Measurements from ENCODE around the gene ADAM30.

ADAM30 gene

DNA sequence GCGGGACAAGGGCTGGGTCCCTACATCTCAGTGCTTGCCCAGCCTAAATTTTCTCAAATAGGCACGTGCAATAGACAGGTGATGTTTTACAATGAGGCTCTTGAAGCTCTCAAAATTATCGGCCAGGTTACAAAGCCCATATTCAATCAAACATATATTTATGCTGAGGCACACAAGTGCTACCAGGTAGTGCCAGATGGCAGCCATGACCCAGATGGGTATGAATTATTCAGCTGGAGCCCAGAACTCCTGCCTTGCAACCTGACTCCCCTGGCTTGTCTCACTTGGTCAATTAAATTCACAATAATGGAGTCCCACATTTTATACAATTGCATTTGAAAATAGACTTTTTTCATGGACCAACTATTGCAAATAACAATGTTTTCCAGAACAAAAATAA, 12.3 kb upstream of the ADAM30 start:
- no peak for DNase-seq (ENCODE audit: low spot score)

DNA sequence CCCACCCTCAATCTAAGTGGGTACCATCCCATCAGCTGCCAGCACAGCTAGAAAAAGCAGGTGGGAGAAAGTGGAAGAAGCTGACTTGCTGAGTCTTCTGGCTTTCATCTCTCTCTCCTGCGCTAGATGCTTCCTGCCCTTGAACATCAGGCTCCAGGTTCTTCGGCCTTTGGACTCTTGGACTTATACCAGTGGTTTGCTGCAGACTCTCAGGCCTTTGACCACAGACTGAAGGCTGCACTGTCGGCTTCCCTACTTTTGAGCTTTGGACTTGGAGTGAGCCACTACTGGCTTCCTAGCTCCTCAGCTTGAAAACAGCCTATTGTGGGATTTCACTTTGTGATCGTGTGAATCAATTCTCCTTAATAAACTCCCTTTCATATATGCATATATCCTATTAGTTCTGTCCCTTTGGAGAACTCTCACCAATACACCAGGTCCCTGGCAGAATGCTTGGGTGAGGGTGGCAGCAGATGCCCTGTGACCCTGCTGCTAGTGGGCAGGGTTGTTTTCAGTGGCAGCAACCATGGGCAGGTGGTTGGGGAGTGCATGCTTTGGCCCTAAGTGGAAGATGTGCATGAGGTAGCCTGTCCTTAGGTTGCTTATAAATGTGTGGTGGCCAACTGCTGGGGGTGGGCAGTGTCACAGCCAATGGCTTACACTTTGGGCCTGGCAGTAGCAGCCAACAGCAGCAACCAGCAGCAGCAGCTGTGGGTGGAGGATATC, 10.8 kb upstream of the ADAM30 start:
- DNase-seq (ENCODE audit: low spot score) = no peak

DNA sequence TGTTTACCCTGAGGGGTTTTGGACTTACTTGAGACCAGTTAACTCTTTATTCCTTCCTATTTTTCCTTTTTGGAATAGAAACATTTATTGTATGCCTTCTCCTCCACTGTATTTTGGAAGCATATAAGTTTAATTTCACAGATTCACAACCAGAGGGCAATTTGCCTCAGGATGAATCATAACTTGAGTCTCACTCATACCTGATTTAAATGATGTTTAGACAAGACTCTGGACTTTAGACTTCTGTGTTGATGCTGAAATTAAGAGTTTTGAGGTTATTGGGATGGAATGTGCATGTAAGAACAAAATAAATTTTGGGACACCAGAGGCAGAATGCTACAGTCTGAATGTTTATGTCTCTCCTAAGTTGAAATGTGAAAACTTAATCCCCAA, 7.1 kb upstream of the ADAM30 start:
- no peak for DNase-seq (ENCODE audit: low spot score)

DNA sequence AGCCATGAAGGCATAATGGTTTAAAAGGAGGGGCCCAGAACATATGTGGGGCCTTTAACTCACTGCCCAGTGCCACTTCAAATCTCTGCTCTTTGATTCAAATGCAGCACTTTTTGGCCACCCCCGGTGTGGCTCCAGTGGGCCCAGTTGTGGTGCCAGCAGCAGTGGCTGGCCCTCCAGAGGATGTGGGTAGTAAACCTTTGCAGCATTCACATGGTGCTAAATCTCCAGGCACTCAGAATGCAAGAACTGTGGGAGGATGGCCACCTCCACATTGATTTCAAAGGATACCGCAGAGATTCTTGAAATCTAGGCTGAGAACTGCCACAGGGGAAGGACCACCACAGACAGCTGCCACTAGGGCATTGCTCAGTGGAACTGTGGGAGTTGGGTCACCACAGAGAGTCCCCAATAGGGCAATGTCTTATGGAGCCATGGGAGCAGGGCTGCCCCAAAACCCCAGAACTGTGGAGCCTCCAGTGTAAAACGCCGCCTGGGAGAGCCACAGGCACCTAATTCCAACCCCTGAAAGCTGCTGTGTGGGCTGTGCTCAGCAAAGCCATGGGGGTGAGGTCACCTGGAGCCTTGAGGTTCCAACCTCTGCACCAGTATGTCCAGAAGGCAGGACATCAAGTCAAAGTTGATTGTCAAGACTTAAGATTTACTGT, 6.6 kb upstream of the ADAM30 start:
- no peak for DNase-seq (ENCODE audit: low spot score)

DNA sequence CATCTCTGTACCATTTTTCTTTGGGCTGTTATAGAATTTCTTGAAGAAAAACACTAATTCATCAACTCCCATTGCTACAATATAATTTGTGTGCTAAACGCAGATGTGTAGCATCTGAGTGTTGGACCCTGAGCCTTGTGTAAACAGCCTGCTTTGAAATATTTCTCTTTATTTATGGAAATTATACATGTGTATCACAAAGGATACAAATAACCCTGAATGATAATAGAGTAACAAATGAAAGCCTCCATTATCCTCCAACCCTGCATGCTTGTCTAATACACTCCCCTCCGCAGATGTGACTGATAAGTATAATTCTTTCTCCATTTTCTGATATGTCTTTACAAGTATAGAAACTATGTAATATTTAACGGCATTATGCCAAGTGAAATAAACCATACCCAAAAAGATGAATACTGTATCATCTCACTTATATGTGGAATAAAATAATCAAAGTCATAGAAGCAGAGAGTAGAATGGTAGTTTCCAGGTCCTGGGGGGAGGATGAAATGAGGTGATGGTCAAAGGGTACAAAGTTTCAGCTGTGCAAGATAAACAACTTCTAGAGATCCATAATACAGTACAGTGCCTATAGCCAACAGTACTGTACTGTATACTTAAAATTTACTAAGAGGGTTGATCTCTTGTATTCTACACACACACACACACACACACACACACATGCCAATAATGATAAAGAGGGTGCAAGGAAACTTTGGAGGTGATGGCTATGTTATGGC, 2.8 kb upstream of the ADAM30 start:
- no peak for DNase-seq (ENCODE audit: low spot score)

DNA sequence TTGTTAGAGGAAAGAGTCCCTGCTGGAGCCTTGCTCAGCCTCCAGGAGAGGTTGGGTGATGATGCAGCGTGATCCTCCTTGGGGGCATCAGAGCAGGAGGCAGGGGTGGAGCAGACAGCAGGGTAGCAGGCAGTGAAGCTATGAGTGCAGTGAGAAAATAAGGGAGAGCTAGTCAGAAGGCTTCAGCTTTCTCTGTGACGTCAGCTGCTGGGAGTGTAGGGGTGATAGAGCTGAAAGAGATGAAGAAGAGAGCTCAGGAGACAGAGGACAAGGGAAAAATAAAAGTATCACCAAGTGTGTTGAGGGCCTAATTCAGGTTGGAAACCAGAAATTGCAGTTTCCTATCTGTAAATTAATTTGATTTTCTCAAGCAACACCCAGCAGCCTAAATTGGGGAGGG, 2.2 kb upstream of the ADAM30 start:
- DNase-seq (ENCODE audit: low spot score) = no peak

DNA sequence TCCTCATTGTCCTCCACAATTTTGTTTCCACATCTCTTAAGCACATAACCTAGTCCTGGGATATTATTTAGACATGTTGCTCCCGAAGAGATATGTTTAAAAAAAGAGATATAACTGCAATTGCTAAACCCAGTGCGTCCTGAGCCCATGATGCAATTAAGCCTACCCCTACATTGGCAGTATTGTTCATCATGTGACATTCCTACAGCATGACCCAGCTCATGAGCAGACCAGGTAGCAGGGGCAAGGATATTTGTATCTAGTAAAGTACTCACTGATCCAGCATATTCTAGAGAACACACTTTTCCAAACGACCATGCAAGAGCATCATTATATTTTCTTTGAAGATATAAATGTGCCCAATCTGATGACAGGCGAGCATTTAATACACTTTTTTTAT, 1.2 kb downstream of the ADAM30 start:
- no peak for DNase-seq (ENCODE audit: low spot score)

DNA sequence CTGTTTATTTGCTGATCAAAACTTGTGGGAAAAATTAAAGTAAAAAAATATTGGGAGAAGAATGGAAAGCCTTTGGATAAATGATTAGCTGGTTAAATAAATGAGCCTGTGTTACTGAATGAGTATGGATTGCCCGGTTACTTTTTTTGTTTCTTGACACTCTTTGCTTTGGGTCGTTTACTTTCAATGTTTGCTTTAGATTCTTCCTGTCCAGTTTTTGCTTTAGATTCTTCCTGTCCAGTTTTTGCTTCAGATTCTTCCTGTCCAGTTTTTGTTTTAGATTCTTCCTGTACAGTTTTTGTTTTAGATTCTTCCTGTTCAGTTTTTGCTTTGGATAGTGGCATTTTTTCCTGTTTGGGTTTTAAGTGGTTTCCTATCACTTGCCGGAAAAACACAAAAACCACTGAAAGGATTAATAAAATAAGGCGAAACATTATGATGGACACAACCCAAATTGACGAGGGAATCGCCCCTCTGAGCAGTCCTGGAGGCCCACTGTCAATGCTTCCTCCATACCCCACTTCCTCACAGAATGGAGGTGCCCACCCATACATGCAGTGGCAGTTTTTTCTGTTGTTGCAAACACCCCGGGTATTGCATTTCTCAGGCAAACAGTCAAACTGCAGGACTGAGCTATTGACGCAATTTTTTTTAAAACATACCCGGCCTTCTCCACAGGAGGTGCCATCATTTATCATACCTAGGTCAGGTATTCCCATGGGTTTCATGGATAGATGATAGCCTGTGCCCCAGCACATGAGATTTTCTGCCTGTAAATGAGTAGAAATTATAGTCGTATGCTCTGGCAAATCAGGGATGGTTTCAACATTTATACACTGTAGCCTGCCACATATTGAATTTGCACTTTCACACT, 2.3 kb downstream of the ADAM30 start:
- DNase-seq (ENCODE audit: low spot score) = no peak

DNA sequence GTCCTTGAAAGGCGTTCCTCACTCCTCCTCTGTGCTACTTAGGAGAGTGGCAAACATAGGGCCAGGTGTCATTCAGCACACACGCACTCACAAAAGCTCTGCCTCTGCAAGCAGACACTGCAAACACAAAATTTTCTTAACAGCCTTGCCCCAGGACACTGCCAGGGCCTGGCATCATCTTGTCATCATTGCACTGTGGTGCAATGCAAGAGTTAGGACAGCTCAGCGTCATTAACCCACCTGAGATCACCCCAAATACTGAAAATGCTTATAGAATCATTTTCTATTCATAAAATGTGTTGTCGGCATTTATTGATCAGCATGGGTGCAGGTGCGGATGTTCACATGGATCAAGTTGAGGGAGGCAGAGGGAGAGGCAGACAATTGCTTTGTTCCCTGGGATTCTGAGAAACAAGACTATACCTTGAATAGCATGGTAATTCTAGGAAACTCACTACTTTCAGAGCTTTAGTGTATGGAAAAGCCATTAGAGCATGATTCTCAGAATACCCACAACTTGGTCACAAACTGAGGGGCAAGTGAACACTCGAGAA, 3.0 kb downstream of the ADAM30 start:
- no peak for DNase-seq (ENCODE audit: low spot score)

DNA sequence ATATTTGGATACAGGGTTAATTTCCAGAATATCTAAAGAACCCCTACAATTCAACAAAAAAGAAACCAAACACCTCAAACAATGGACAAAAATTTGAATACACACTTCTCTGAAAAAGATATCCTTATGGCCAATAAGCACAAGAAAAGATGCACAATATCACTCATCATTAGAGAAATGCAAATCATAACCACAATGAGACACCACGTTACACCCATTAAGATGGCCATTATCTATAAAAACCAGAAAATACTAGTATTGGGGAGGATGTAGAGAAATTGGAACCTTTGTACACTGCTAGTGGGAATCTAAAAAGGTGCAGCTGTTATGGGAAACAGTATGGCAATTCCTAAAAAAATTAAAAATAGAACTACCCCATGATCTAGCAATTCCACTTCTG, 4.9 kb downstream of the ADAM30 start:
- no peak for DNase-seq (ENCODE audit: low spot score)

DNA sequence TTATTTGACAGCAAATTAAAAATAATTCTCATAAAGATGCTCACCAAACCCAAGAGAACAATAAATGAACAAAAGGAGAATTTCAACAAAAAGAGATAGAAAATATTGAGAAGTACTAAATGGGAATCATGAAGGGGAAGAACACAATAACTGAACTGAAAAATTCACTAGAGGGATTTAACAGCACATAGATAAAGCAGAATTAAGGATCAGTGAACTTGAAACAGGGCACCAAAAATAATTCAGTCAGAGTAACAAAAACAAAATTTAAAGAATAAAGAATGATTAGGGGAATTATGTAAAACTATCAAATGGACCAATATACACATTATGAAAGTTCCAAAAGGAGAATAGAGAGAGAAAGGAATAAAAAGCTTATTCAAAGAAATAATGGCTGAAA, 7.8 kb downstream of the ADAM30 start:
- DNase-seq (ENCODE audit: low spot score) = no peak

DNA sequence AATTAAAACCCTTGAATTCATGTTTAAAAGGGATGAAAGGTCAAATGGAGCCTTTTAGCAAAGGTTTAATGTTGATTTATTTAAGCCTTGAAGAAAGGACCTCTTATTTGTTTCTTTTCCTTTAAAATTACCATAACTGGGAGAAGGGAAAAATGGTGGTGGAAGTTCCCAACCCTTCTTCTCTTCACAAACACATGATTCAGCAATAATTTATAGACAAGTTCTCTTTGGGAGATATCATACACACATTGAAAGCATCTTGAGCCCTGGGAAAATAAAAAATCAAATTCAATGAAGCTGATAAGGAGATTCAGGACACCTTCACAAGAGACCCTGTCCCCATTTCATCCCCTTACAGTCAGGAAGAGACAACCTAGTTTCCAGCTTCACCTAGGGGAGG, 8.9 kb downstream of the ADAM30 start:
- DNase-seq (ENCODE audit: low spot score) = no peak

DNA sequence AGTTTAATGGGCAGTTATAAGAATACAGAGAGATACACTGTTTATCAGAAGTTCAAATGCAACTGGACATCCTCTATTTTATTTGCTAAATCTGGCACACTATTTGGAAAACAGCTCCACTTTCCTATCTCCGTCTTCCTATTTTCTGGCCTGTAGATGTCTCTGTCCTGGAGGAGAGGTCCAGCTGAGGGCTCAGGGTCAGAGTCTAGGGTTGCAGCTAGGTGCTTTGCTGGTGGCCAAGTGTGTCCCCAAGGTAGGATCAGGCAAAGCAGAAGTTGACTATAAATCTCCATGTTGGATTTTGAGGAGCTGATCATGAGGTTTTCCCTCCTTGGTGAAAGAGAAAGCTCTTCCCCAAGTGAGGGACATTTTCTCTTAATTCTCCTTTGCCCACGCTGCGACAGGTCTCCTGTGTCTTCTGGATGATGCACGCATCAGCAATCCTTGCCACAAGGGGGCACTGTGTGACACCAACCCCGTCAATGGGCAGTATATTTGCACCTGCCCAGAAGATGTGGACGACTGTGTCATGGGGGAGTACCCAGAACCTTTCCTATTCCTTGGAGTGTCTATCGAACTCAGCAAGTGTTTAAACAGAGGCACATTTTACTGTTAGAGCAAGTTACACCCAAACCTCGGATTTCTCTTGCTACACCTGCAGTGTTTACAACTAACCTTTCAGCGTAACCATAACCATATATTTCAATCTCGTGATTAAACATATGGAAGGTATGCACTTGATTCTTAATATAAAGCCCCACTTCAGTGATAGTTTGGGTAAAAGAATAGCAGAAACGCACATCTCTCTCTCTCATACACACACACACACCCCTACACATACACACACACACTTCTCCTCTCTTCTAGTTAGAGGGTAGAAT, 10.2 kb downstream of the ADAM30 start:
- DNase-seq (ENCODE audit: low spot score) = peak; percentile 50

DNA sequence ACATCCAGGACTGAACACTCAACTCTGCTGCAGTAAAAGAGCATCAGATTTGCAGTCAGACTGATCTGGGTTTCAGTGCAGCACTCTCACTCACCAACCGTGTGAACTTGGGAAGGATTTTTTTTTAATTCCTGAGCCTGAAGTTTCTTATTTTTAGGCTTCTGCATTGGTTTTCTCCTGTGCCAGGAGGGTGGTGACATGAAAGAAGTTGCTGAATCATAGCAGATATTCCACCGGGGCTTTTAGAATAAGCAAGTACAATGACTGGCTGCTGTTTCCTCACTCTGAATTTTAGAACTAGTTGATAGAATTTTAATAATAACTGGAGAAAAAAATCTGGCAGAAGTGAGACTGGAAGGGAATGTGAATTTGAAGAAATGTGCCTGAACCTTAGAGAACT, 11.6 kb downstream of the ADAM30 start:
- DNase-seq (ENCODE audit: low spot score) = peak; percentile 18

DNA sequence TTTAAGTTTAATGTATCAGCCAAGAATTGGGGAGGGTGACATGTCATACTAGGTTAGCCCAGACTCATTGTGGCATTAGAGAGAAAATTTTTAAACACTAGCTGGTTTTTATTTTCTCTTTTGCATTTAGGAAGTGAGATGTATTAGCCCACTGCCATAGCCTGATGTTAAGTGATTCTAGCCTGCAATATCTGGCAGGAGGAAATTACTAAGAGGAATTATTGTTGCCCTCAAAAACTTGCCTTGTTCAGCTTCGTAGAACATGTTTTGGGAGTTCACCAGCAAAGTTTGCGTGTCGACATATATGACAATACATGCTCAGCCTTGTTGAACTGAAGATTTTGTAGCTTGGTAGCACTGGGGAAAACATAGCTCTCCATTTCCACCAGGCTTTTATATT, 12.5 kb downstream of the ADAM30 start:
- no peak for DNase-seq (ENCODE audit: low spot score)

DNA sequence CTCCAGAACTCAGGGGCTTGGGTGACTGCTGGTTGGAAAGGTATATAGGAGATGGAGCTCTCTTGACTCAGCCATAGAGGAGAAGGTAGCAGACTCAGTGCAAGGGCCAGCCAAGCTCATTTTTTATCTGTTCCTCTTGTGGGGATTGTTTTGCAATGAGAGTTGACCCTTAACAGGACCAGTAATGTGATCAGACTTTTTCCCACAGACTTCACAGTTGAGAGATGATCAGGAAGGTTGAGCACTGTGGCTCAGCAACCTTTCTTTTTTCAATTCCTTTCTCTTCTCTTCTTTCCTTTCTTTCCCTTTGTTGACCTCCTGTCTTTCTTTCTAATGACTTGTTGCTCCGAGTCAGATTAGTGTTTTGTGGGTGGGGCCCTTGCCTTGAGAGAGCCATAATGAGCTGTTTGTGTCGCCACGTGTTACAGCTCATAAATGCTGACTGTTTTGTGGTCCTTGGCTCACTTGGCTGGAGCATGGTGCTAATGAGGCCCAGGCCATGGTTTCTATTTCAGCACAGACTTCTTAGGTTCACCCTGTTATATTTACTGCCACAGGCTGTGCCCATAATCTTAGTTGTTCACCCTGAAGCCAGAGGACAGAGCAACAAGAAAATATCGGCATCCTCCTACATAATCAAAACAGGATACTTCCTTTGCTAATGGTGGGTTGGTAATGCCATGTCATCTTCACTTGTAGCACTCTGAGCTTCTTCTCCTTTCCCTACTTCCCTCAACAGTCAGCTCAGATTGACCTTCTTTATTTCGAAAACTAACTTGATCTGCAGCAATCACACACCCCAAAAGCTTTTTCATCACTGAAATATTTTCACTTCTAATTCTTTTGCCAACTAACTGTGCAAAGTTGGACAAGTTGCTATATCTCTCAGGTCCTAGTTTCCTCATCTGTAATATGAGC, 13.9 kb downstream of the ADAM30 start:
- DNase-seq (ENCODE audit: low spot score) = no peak

DNA sequence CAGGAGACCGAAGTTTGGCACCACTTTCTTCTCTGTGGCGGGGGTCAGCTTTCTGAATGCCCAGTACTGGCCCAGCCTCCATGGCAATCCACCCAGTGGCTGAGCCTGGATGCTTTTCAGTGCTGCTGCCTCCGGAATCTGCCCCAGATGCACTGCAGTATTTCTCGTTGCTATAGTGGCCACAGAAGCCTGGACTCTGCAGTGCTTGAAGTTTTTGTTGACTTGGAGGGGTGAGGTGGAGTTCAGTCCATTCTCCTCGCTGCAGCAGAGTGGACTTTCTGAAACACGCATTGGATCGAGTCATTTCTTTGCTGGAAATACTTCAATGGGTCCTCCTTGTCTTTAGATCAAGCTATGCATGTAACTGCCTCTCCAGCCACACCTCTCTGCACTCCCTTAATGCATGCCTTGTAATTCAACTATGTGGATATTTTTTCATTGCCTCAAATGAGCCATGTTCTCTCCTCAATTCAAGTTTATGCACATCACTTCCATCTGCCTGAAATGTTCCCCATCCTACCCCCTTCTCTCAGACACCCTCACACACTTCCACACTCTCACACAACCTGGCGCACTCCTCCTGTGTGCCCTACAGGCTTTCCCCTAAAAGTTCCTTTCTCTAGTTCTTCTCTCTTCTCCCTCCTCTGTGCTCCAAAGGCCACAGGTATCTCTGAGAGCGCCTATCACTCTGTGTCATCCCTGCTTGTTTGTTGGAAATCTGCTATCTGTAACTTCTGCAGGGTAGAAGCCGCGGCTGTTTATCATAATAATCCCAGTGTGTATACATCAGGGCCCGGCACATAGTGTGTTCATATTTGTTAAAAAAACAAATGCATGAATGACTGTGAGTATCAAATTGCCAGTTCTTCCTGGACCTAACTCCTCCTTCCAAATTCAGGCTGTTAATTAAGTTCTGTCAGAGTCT, 16.5 kb downstream of the ADAM30 start:
- DNase-seq (ENCODE audit: low spot score) = no peak

DNA sequence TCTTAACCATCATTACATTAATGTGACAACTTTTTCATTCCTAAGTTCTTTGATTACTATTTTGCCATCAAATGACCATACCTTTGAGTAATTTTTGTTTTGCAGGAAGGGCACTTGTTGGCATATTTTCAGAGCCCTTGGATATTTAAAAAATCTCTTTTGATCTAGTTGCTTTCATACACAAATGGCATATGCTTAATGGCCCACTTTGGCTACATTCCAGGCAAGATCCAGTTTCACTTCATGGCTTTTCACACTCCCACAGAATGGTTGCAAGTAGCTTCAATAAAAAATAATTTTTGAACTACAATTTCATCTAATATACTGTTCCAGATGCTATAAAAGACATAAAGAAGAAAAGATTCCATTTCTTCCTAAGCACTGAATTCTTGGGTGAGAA, 18.1 kb downstream of the ADAM30 start:
- no peak for DNase-seq (ENCODE audit: low spot score)

DNA sequence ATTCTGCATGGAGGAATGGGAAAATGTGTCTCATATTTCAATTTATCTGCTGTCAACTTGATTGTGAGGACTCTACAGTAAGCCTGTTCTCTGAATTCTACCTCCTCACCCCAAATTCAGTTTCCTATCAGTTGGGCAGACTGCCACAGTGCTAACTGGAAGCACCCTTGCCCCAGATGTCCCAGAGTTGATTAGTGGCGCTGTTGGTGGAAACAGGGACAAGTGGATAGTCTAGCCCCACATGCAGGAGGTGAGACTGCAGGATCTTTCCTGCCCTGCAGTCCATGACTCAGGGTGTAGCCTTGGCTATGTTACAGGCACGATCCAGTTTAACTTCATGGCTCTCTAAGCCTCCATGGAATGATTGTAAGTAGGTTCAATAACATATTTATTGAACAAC, 22.1 kb downstream of the ADAM30 start:
- DNase-seq (ENCODE audit: low spot score) = peak; percentile 36
